ENCODE data around the gene SYTL3. TPM values are rescaled to one million over a fixed set of nuclear protein-coding genes. Genes with fewer than 3 reads are reported as not detected.

The SYTL3 gene
- total and polyA plus RNA-seq, 9 of the 15 experiments (the other 6 are each of a cell fraction or from before 2014, with no cell fraction given) = 0.04 to 0.46 (median 0.17) TPM; not detected in 1

- no peak for TF ChIP-seq THRAP3 (IDR thresholded peaks at IDR 0.05; ENCODE audit: borderline replicate concordance)
- TF ChIP-seq U2AF2 (optimal IDR thresholded peaks at IDR 0.05; ENCODE audit: low read depth, low read length) = no peak
- no peak for TF ChIP-seq ESRRB (CRISPR knock-in tag; IDR thresholded peaks at IDR 0.05; ENCODE audit: borderline replicate concordance)
- no peak for TF ChIP-seq PTRF (tag; IDR thresholded peaks at IDR 0.05)
- TF ChIP-seq ZNF24 (IDR thresholded peaks at IDR 0.05) = no peak
- TF ChIP-seq ZNF583 (CRISPR knock-in tag; IDR thresholded peaks at IDR 0.05) = 0 out of 2 replicates have a peak, but pooled peaks have one; percentile 8
- TF ChIP-seq TGIF2 (CRISPR knock-in tag; IDR thresholded peaks at IDR 0.05) = 0 out of 2 replicates have a peak, but pooled peaks have one; percentile 57
- no peak for TF ChIP-seq ID3 (CRISPR knock-in tag; IDR thresholded peaks at IDR 0.05)
- no peak; the same call in 1 of the 2 replicates for TF ChIP-seq ID3 (tag; IDR thresholded peaks at IDR 0.05)
- TF ChIP-seq U2AF1 (optimal IDR thresholded peaks at IDR 0.05; ENCODE audit: low read depth, low read length) = peak; percentile 42
- TF ChIP-seq HDAC3 (IDR thresholded peaks at IDR 0.05; ENCODE audit: borderline replicate concordance, partially characterized antibody) = no peak
- no peak for TF ChIP-seq RBM14 (IDR thresholded peaks at IDR 0.05; ENCODE audit: borderline replicate concordance, insufficient read depth, low read depth, low read length)
- TF ChIP-seq ZBTB43 (CRISPR knock-in tag; IDR thresholded peaks at IDR 0.05) = no peak
- no peak for TF ChIP-seq NFXL1 (CRISPR knock-in tag; IDR thresholded peaks at IDR 0.05)
- 0 out of 2 replicates have a peak, but pooled peaks have one; percentile 17 for TF ChIP-seq GATAD2A (IDR thresholded peaks at IDR 0.05)
- no peak for TF ChIP-seq SAFB2 (IDR thresholded peaks at IDR 0.05; ENCODE audit: borderline replicate concordance, low read depth, low read length, severe bottlenecking)
- TF ChIP-seq PRPF4 (IDR thresholded peaks at IDR 0.05; ENCODE audit: insufficient read depth, low read depth, low read length, poor library complexity, severe bottlenecking) = no peak
- TF ChIP-seq ARNT (IDR thresholded peaks at IDR 0.05) = no peak
- TF ChIP-seq CBFA2T3 (IDR thresholded peaks at IDR 0.05) = peak; percentile 7; the same call in 1 of the 2 replicates
- no peak for TF ChIP-seq ZNF277 (CRISPR knock-in tag; IDR thresholded peaks at IDR 0.05; ENCODE audit: borderline replicate concordance)
- no peak for TF ChIP-seq FOXJ3 (CRISPR knock-in tag; IDR thresholded peaks at IDR 0.05)
- TF ChIP-seq PTBP1 (IDR thresholded peaks at IDR 0.05; ENCODE audit: low read depth, low read length) = no peak
- peak; percentile 82; the same call in 1 of the 2 replicates for TF ChIP-seq ZBTB1 (CRISPR knock-in tag; IDR thresholded peaks at IDR 0.05; ENCODE audit: borderline replicate concordance, low read depth)
- TF ChIP-seq IRF2 (CRISPR knock-in tag; IDR thresholded peaks at IDR 0.05) = no peak
- no peak for TF ChIP-seq ETV1 (tag; conservative IDR thresholded peaks at IDR 0.05; ENCODE audit: low read depth)
- peak; percentile 61; the same call in 1 of the 2 replicates for TF ChIP-seq ARID1B (IDR thresholded peaks at IDR 0.05)
- no peak for TF ChIP-seq PHTF2 (CRISPR knock-in tag; IDR thresholded peaks at IDR 0.05)
- TF ChIP-seq IFI16 (CRISPR knock-in tag; IDR thresholded peaks at IDR 0.05) = no peak
Observed at GRCh38 chr6:158644231-158645063, 5.4 kb upstream of the SYTL3 start, which contains the start of gene DYNLT1 (continued).

All from K562 (cell line).